Gastrocnemius medialis (tissue), 4 donors: ENCODE measurements around the gene CCDC92. TPM values are rescaled to one million over a fixed set of nuclear protein-coding genes. Genes with fewer than 3 reads are reported as not detected.

ENCODE experiments used
- ATAC-seq, 2 donors: fragments of 150-250 bp; one replicate each; pipeline ENCODE4 v1.9.1; 2016
- DNase-seq, 2 donors: peaks; one replicate each; pipeline ENCODE4 v3.0.0-alpha.2; 2019
- H3K27ac ChIP-seq, 4 donors: fragments of 200-600 bp; sonication (generic); 1 replicate in 1 of 4; 2 replicates in 3 of 4; pipeline ENCODE4 v1.5.1; 2016 to 2018; ENCODE audit warnings: mild to moderate bottlenecking in 2 of 4, moderate library complexity in 1 of 4
- H3K27me3 ChIP-seq, 3 donors: fragments of 200-600 bp; sonication (generic) in 2 of 3; 1 replicate in 1 of 3; 2 replicates in 2 of 3; pipeline versions ENCODE4 v1.5.1 to v1.6.0; 2016 to 2019; ENCODE audit warnings: mild to moderate bottlenecking in 1 of 3, moderate library complexity in 1 of 3
- H3K36me3 ChIP-seq, 2 donors: fragments of 200-600 bp; sonication (generic) in 1 of 2; one replicate each; pipeline ENCODE4 v1.5.1; 2017 to 2018
- H3K4me1 ChIP-seq, 2 donors: fragments of 200-600 bp; sonication (generic) in 1 of 2; one replicate each; pipeline ENCODE4 v1.5.1; 2016 to 2017; ENCODE audit warnings: mild to moderate bottlenecking in 2 of 2
- H3K4me3 ChIP-seq, 4 donors: fragments of 200-600 bp; sonication (generic) in 3 of 4; 1 replicate in 1 of 4; 2 replicates in 3 of 4; pipeline ENCODE4 v1.5.1; 2016 to 2019; ENCODE audit warnings: mild to moderate bottlenecking in 2 of 4
- H3K9me3 ChIP-seq, 3 donors: fragments of 200-600 bp; sonication (generic) in 2 of 3; 1 replicate in 1 of 3; 2 replicates in 2 of 3; pipeline ENCODE4 v1.5.1; 2016 to 2019
- CTCF ChIP-seq, 5 experiments: fragments of 450-650 bp in 3 of 5; fragments of 200-600 bp in 2 of 5; sonication (generic) in 2 of 5; IDR thresholded peaks in 4 of 5; conservative IDR thresholded peaks in 1 of 5; 1 replicate in 4 of 5; 2 replicates in 1 of 5; pipeline ENCODE4 v1.5.1; 2016 to 2019; ENCODE audit warnings: antibody characterized with exemption in 5 of 5, mild to moderate bottlenecking in 3 of 5, moderate library complexity in 3 of 5
- POLR2A ChIP-seq, 2 donors: fragments of 450-650 bp; IDR thresholded peaks; one replicate each; pipeline ENCODE4 v1.6.1; 2017; ENCODE audit warnings: antibody characterized with exemption in 2 of 2, mild to moderate bottlenecking in 2 of 2, moderate library complexity in 2 of 2
- in situ Hi-C, 4 donors: fragments of 200-750 bp; cut with MboI; loops; one replicate each; pipeline versions ENCODE4 v1.15.0 to v1.8.0; 2017; ENCODE audit warnings: low sequenced_read_pairs in 4 of 4
- intact Hi-C: fragments of 100-400 bp; cut with DNase I; formaldehyde crosslinking; loops from one replicate; pipeline ENCODE4 v1.15.1; 2023; ENCODE audit warnings: low total_unique reads
- total RNA-seq, 4 donors: library from RNA; depleted of rRNA; stranded (reverse); fragments of >200 nt; gene quantifications; one replicate each; pipeline versions ENCODE4 v1.1.0 to v1.2.3, GENCODE V29; 2016

CCDC92 gene
- 10 to 100 TPM; 21.1 to 29.1 (median 23.7) TPM for total RNA-seq

- intact Hi-C loops (loop anchor here (1.0 to 2.0 kb wide), 3 partner anchors 54 to 260 kb away; partner anchors contain the start of gene ATP6V0A2), in situ Hi-C loops (no loop called here)
- H3K27ac ChIP-seq: peak within 1 kb of the TSS; percentile 91 to 92 (median 92)
- H3K9me3 ChIP-seq: no peaks in the 10 kb centered on the region
- H3K27me3 ChIP-seq: no peaks in the 10 kb centered on the region
- DNase-seq (peak; percentile 85 to 89), ATAC-seq (peak; percentile 79 to 82)
- H3K4me1 ChIP-seq: peaks cover 10 to 13% of the 10 kb centered on the region in 2 donors
- H3K4me3 ChIP-seq: peak within 1 kb of the TSS; percentile 72 to 96 (median 94)
- peaks cover 0 to 9% of the 10 kb centered on the region in 2 donors for H3K36me3 ChIP-seq
- peak in 3 of 5 experiments; percentile 15 to 33 (median 22) for TF ChIP-seq CTCF (IDR thresholded peaks at IDR 0.05 in 4 of 5, conservative IDR thresholded peaks at IDR 0.05 in 1 of 5)
- peak; percentile 65 to 77 for TF ChIP-seq POLR2A (IDR thresholded peaks at IDR 0.05)
Observed at GRCh38 chr12:123972457-123973401, at the start of gene CCDC92, which contains the start of gene ZNF664. Gene CCDC92 (minus strand): TSS chr12:123972831. CDS start chr12:123944305, 28,526 bp downstream. Gene ZNF664 (plus strand): TSS chr12:123973215. CDS start chr12:124012145, 38,930 bp downstream.

GRCh38 chr12:124022161-124022560 lies 49.5 kb upstream of the CCDC92 start:
- no peaks in the 10 kb centered on the region for H3K36me3 ChIP-seq
- intact Hi-C loops (no loop called here), in situ Hi-C loops (no loop called here)
- ATAC-seq (no peak), DNase-seq (no peak)
- H3K9me3 ChIP-seq: no peaks in the 10 kb centered on the region
- H3K27ac ChIP-seq: no peak overlapping the region
- no peak for TF ChIP-seq CTCF (IDR thresholded peaks at IDR 0.05 in 4 of 5, conservative IDR thresholded peaks at IDR 0.05 in 1 of 5)
- TF ChIP-seq POLR2A (IDR thresholded peaks at IDR 0.05): no peak
- no peaks in the 10 kb centered on the region for H3K27me3 ChIP-seq
- no peak overlapping the region for H3K4me3 ChIP-seq
- H3K4me1 ChIP-seq: peaks cover 11 to 22% of the 10 kb centered on the region in 2 donors

GRCh38 chr12:124021007-124021406 lies 48.4 kb upstream of the CCDC92 start:
- intact Hi-C loops: no loop called here
- no peak for TF ChIP-seq POLR2A (IDR thresholded peaks at IDR 0.05)
- no peak for TF ChIP-seq CTCF (IDR thresholded peaks at IDR 0.05 in 4 of 5, conservative IDR thresholded peaks at IDR 0.05 in 1 of 5)
- H3K27ac ChIP-seq: peak overlapping the region in 3 of 4 donors; percentile 3 to 63 (median 31)
- no peaks in the 10 kb centered on the region for H3K27me3 ChIP-seq
- H3K9me3 ChIP-seq: no peaks in the 10 kb centered on the region
- no peak for DNase-seq
- H3K4me3 ChIP-seq: no peak overlapping the region
- H3K36me3 ChIP-seq: no peaks in the 10 kb centered on the region
- in situ Hi-C loops: no loop called here
- no peak for ATAC-seq
- peaks cover 3 to 14% of the 10 kb centered on the region in 2 donors for H3K4me1 ChIP-seq

GRCh38 chr12:124020514-124020949 lies 47.9 kb upstream of the CCDC92 start:
- no peak for DNase-seq
- H3K4me3 ChIP-seq: no peak overlapping the region
- H3K27me3 ChIP-seq: no peaks in the 10 kb centered on the region
- in situ Hi-C loops: no loop called here
- intact Hi-C loops: no loop called here
- ATAC-seq: peak; percentile 56
- H3K4me1 ChIP-seq: peaks cover 3 to 14% of the 10 kb centered on the region in 2 donors
- H3K9me3 ChIP-seq: no peaks in the 10 kb centered on the region
- no peaks in the 10 kb centered on the region for H3K36me3 ChIP-seq
- TF ChIP-seq POLR2A (IDR thresholded peaks at IDR 0.05) (no peak), CTCF (IDR thresholded peaks at IDR 0.05 in 4 of 5, conservative IDR thresholded peaks at IDR 0.05 in 1 of 5) (no peak)
- peak overlapping the region in 3 of 4 donors; percentile 3 to 63 (median 31) for H3K27ac ChIP-seq
